ENCODE data around the gene PCGF2. TPM values are rescaled to one million over a fixed set of nuclear protein-coding genes. Genes with fewer than 3 reads are reported as not detected.

Gene PCGF2
- total RNA-seq, 1 donor from 2014 or later, result 8.0 TPM

- no peak for DNase-seq
Measured at GRCh38 chr17:38717139-38717745, 30.9 kb downstream of the PCGF2 start.

GRCh38 chr17:38716368-38717005 lies 31.6 kb downstream of the PCGF2 start:
- DNase-seq, result no peak

GRCh38 chr17:38715216-38715943 lies 32.8 kb downstream of the PCGF2 start:
- no peak for DNase-seq

- no peak for DNase-seq
Measured at GRCh38 chr17:38713456-38714075, 34.6 kb downstream of the PCGF2 start.

GRCh38 chr17:38712593-38712992 lies 35.5 kb downstream of the PCGF2 start:
- no peak for DNase-seq

- DNase-seq, result peak; percentile 62
Measured at GRCh38 chr17:38711792-38712571, 36.2 kb downstream of the PCGF2 start.

GRCh38 chr17:38710985-38711384 lies 37.2 kb downstream of the PCGF2 start:
- no peak for DNase-seq

GRCh38 chr17:38710604-38710962 lies 37.6 kb downstream of the PCGF2 start:
- DNase-seq, result no peak

- DNase-seq, result peak; percentile 93
Measured at GRCh38 chr17:38709864-38710603, 38.1 kb downstream of the PCGF2 start.

GRCh38 chr17:38709104-38709820 lies 38.9 kb downstream of the PCGF2 start:
- no peak for DNase-seq

- no peak for DNase-seq
Measured at GRCh38 chr17:38707678-38708351, 40.3 kb downstream of the PCGF2 start.

GRCh38 chr17:38706505-38707216 lies 41.5 kb downstream of the PCGF2 start:
- DNase-seq, result peak; percentile 47

GRCh38 chr17:38705803-38706504 lies 42.2 kb downstream of the PCGF2 start:
- DNase-seq, result peak; percentile 69

- no peak for DNase-seq
Measured at GRCh38 chr17:38705523-38705802, 42.7 kb downstream of the PCGF2 start.

GRCh38 chr17:38704606-38705522 lies 43.3 kb downstream of the PCGF2 start, which contains the start of gene MLLT6:
Gene MLLT6, plus strand, starts transcription at chr17:38705273. Its CDS starts 360 bp downstream, at chr17:38705633.
- DNase-seq, result peak; percentile 92

- DNase-seq, result peak; percentile 85
Measured at GRCh38 chr17:38703742-38704605, 44.2 kb downstream of the PCGF2 start.
